ENCODE results near the gene CIDEC. TPM values are rescaled to one million over a fixed set of nuclear protein-coding genes. Genes with fewer than 3 reads are reported as not detected.

The CIDEC gene
- polyA plus RNA-seq, 1 donor from 2014 or later = not detected

DNA sequence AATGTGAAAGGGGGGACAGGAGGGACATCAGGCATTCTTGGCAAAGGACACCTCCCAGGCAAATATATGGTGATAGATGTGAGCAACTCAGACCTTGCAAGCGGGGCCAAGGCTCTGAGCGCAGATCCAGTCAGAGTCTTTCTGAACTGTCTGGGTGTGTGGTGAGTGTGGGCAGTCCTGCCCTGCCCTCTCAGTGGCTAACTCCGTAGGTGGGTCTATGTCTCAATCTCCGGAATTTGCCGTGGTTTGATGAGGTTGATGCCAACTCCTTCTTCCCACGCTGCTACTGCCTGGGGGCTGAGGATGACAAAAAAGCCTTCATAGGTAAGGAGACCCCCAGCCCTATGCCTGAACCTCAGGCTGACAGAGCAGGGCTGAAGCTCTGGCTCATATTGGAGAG lies 62.6 kb downstream of the CIDEC start:
- no peaks in the 10 kb centered on the region for H3K9me2 ChIP-seq (ENCODE audit: insufficient read depth, low read length)
- H4K20me1 ChIP-seq (ENCODE audit: insufficient read depth) = no peaks in the 10 kb centered on the region
- H2AFZ ChIP-seq (ENCODE audit: low read depth, low read length) = no peak overlapping the region
- no peak overlapping the region for H3K4me2 ChIP-seq (ENCODE audit: low read length)
- H3K27ac ChIP-seq (ENCODE audit: low read length) = no peak overlapping the region
- no peak for TF ChIP-seq RAD21 (conservative IDR thresholded peaks at IDR 0.05)
- TF ChIP-seq, protein P1, sequence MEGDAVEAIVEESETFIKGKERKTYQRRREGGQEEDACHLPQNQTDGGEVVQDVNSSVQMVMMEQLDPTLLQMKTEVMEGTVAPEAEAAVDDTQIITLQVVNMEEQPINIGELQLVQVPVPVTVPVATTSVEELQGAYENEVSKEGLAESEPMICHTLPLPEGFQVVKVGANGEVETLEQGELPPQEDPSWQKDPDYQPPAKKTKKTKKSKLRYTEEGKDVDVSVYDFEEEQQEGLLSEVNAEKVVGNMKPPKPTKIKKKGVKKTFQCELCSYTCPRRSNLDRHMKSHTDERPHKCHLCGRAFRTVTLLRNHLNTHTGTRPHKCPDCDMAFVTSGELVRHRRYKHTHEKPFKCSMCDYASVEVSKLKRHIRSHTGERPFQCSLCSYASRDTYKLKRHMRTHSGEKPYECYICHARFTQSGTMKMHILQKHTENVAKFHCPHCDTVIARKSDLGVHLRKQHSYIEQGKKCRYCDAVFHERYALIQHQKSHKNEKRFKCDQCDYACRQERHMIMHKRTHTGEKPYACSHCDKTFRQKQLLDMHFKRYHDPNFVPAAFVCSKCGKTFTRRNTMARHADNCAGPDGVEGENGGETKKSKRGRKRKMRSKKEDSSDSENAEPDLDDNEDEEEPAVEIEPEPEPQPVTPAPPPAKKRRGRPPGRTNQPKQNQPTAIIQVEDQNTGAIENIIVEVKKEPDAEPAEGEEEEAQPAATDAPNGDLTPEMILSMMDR (IDR thresholded peaks at IDR 0.05; ENCODE audit: poor library complexity, severe bottlenecking) = no peak
- TF ChIP-seq SMC3 (conservative IDR thresholded peaks at IDR 0.05; ENCODE audit: poor library complexity) = no peak
- TF ChIP-seq POLR2AphosphoS5 (IDR thresholded peaks at IDR 0.05) = no peak
- no peak for TF ChIP-seq EP300 (conservative IDR thresholded peaks at IDR 0.05; ENCODE audit: poor library complexity, severe bottlenecking)
- no peak for TF ChIP-seq EZH2 (IDR thresholded peaks at IDR 0.05; ENCODE audit: borderline replicate concordance, insufficient read depth, low read length, poor library complexity, severe bottlenecking)
- no peak for TF ChIP-seq TAF1 (IDR thresholded peaks at IDR 0.05; ENCODE audit: low read depth)
- no peak for TF ChIP-seq MXI1 (conservative IDR thresholded peaks at IDR 0.05; ENCODE audit: poor library complexity, severe bottlenecking)
- TF ChIP-seq, protein P2, sequence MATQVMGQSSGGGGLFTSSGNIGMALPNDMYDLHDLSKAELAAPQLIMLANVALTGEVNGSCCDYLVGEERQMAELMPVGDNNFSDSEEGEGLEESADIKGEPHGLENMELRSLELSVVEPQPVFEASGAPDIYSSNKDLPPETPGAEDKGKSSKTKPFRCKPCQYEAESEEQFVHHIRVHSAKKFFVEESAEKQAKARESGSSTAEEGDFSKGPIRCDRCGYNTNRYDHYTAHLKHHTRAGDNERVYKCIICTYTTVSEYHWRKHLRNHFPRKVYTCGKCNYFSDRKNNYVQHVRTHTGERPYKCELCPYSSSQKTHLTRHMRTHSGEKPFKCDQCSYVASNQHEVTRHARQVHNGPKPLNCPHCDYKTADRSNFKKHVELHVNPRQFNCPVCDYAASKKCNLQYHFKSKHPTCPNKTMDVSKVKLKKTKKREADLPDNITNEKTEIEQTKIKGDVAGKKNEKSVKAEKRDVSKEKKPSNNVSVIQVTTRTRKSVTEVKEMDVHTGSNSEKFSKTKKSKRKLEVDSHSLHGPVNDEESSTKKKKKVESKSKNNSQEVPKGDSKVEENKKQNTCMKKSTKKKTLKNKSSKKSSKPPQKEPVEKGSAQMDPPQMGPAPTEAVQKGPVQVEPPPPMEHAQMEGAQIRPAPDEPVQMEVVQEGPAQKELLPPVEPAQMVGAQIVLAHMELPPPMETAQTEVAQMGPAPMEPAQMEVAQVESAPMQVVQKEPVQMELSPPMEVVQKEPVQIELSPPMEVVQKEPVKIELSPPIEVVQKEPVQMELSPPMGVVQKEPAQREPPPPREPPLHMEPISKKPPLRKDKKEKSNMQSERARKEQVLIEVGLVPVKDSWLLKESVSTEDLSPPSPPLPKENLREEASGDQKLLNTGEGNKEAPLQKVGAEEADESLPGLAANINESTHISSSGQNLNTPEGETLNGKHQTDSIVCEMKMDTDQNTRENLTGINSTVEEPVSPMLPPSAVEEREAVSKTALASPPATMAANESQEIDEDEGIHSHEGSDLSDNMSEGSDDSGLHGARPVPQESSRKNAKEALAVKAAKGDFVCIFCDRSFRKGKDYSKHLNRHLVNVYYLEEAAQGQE (IDR thresholded peaks at IDR 0.05; ENCODE audit: borderline replicate concordance) = no peak
- H3K4me3 ChIP-seq (ENCODE audit: low read length) = no peak overlapping the region
- no peaks in the 10 kb centered on the region for H3K9me3 ChIP-seq (ENCODE audit: low read length)
- no peaks in the 10 kb centered on the region for H3K36me3 ChIP-seq (ENCODE audit: insufficient read depth, low read length)
- H3K79me2 ChIP-seq (replicated peaks; ENCODE audit: insufficient read depth, low read length) = no peaks in the 10 kb centered on the region
- no peaks in the 10 kb centered on the region for H3F3A ChIP-seq (ENCODE audit: insufficient read depth, low read length, poor library complexity, severe bottlenecking)
- H3K27me3 ChIP-seq (ENCODE audit: insufficient read depth, low read depth, low read length) = no peaks in the 10 kb centered on the region
- H3K9ac ChIP-seq (ENCODE audit: low read length) = no peak overlapping the region

Small RNA genes within 50 kb of the gene (small RNA-seq; reads per million reads assigned to genes)
- gene RNU6-882P = 0 reads per million in 3 experiments

Other genes starting within 250 kb of the CIDEC start
- gene MTMR14, start 230.7 kb downstream of the CIDEC start, polyA plus RNA-seq = 39.6 and 44.9 TPM in 2 replicates
- gene CPNE9, start 176.4 kb downstream of the CIDEC start, polyA plus RNA-seq = 0.32 TPM in 1 of 2 replicates, not detected in the other
- gene BRPF1, start 148.5 kb downstream of the CIDEC start, polyA plus RNA-seq = 14.9 and 18.0 TPM in 2 replicates
- 34.4 and 40.3 TPM in 2 replicates for gene OGG1, start 130.3 kb downstream of the CIDEC start, polyA plus RNA-seq
- 18.7 and 21.3 TPM in 2 replicates for gene CAMK1, start 110.3 kb downstream of the CIDEC start, polyA plus RNA-seq
- gene TADA3, start 87.8 kb downstream of the CIDEC start, polyA plus RNA-seq = 55.4 and 64.0 TPM in 2 replicates
- gene ARPC4, start 87.2 kb downstream of the CIDEC start, polyA plus RNA-seq = 179 and 188 TPM in 2 replicates
- 47.6 and 78.3 TPM in 2 replicates for gene TTLL3, start 70.0 kb downstream of the CIDEC start, polyA plus RNA-seq
- gene RPUSD3, start 36.2 kb downstream of the CIDEC start, polyA plus RNA-seq = 35.2 TPM in 2 replicates
- gene JAGN1, start 10.4 kb upstream of the CIDEC start, polyA plus RNA-seq = 22.5 and 26.5 TPM in 2 replicates
- 0.52 TPM in 1 of 2 replicates, not detected in the other for gene IL17RE, start 22.6 kb upstream of the CIDEC start, polyA plus RNA-seq
- 0.54 TPM in 1 of 2 replicates, not detected in the other for gene IL17RC, start 36.8 kb upstream of the CIDEC start, polyA plus RNA-seq
- gene CRELD1, start 53.6 kb upstream of the CIDEC start, polyA plus RNA-seq = 48.9 and 59.8 TPM in 2 replicates
- gene PRRT3, start 72.2 kb upstream of the CIDEC start, polyA plus RNA-seq = 2.9 and 4.3 TPM in 2 replicates
- gene EMC3, start 106.6 kb upstream of the CIDEC start, polyA plus RNA-seq = 88.9 and 117 TPM in 2 replicates
- 0.86 and 3.3 TPM in 2 replicates for gene FANCD2, start 146.2 kb upstream of the CIDEC start, polyA plus RNA-seq
- not detected in 2 replicates for gene FANCD2OS, start 228.0 kb upstream of the CIDEC start, polyA plus RNA-seq
- 265 and 314 TPM in 2 replicates for gene BRK1, start 235.4 kb upstream of the CIDEC start, polyA plus RNA-seq